Measurements from ENCODE around the gene RNF215. TPM values are rescaled to one million over a fixed set of nuclear protein-coding genes. Genes with fewer than 3 reads are reported as not detected.
"Not testable (repeated sequence)": the region's sequence is repeated elsewhere in the genome, so short reads cannot be mapped to it uniquely, and the experiment has no call there.

The RNF215 gene
- total and polyA plus RNA-seq, 2 of the 13 experiments (the other 11 are each of a cell fraction or from before 2014, with no cell fraction given) = 5.3 to 6.1 TPM

DNA sequence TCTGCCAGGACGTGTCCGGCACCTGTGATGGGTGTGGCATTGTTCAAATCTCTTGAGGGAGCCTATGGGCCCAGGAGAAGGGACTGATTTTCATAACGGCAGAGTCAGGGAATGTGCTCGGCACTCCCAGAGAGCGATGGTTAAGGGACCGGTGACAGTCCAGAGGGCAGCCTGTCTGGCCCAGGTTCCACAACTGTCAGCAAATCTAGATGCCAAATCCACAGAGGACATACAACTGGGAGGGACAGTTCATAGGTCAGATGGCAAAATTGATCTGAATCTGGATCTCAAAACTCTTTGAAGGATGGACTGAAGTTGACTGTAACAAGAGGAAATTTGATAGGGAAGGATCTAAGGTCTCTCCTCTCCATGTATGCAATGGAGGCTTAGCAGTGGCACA is 17.1 kb upstream of the RNF215 start (continued):
- TF ChIP-seq MIER3 (CRISPR knock-in tag; IDR thresholded peaks at IDR 0.05; ENCODE audit: borderline replicate concordance) (no peak), GZF1 (CRISPR knock-in tag; IDR thresholded peaks at IDR 0.05) (no peak), KDM1A (CRISPR knock-in tag; IDR thresholded peaks at IDR 0.05) (no peak), ZNF30 (CRISPR knock-in tag; IDR thresholded peaks at IDR 0.05) (no peak)
- TF ChIP-seq, protein P1, sequence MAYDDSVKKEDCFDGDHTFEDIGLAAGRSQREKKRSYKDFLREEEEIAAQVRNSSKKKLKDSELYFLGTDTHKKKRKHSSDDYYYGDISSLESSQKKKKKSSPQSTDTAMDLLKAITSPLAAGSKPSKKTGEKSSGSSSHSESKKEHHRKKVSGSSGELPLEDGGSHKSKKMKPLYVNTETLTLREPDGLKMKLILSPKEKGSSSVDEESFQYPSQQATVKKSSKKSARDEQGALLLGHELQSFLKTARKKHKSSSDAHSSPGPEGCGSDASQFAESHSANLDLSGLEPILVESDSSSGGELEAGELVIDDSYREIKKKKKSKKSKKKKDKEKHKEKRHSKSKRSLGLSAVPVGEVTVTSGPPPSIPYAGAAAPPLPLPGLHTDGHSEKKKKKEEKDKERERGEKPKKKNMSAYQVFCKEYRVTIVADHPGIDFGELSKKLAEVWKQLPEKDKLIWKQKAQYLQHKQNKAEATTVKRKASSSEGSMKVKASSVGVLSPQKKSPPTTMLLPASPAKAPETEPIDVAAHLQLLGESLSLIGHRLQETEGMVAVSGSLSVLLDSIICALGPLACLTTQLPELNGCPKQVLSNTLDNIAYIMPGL (CRISPR knock-in tag; IDR thresholded peaks at IDR 0.05; ENCODE audit: borderline replicate concordance in 1 of 2, low read depth in 1 of 2) = no peak
- TF ChIP-seq, protein P2, sequence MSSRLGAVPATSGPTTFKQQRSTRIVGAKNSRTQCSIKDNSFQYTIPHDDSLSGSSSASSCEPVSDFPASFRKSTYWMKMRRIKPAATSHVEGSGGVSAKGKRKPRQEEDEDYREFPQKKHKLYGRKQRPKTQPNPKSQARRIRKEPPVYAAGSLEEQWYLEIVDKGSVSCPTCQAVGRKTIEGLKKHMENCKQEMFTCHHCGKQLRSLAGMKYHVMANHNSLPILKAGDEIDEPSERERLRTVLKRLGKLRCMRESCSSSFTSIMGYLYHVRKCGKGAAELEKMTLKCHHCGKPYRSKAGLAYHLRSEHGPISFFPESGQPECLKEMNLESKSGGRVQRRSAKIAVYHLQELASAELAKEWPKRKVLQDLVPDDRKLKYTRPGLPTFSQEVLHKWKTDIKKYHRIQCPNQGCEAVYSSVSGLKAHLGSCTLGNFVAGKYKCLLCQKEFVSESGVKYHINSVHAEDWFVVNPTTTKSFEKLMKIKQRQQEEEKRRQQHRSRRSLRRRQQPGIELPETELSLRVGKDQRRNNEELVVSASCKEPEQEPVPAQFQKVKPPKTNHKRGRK (CRISPR knock-in tag; IDR thresholded peaks at IDR 0.05) = no peak
- TF ChIP-seq, protein P3, sequence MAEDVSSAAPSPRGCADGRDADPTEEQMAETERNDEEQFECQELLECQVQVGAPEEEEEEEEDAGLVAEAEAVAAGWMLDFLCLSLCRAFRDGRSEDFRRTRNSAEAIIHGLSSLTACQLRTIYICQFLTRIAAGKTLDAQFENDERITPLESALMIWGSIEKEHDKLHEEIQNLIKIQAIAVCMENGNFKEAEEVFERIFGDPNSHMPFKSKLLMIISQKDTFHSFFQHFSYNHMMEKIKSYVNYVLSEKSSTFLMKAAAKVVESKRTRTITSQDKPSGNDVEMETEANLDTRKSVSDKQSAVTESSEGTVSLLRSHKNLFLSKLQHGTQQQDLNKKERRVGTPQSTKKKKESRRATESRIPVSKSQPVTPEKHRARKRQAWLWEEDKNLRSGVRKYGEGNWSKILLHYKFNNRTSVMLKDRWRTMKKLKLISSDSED (CRISPR knock-in tag; IDR thresholded peaks at IDR 0.05) = no peak

DNA sequence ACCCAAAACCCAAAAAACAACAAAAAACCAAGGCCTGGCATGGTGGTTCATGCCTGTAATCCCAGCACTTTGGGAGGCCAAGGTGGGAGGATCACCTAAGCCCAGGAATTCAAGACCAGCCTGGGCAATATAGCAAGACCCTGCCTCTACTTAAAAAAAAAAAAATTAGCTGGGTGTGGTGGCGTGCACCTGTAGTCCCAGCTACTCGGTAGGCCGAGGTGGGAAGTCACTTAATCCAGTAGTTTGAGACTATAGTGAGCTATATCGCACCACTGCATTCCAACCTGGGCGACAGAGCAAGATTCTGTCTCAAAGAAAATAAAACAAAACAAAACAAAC is 15.5 kb upstream of the RNF215 start:
- ATAC-seq; H3K4me2 ChIP-seq (ENCODE audit: low read depth, low read length); H3K79me2 ChIP-seq (ENCODE audit: insufficient read depth, low read length); CTCF ChIA-PET (ENCODE audit: low intra/inter-chr PET ratio, low total read pairs); DNase-seq (ENCODE audit: low spot score); H3K4me3 ChIP-seq (replicated peaks in 1 of 3; ENCODE audit: insufficient read depth in 1 of 3, low read depth in 2 of 3, low read length in 3 of 3); BruUV-seq (replicated peaks); H4K20me1 ChIP-seq (ENCODE audit: insufficient read depth, low read length); FAIRE-seq; in situ Hi-C loops (cut with HindIII; ENCODE audit: extremely low pct_ligation_motif_present, low pct_unique_long_range_greater_than_20kb); intact Hi-C loops (cut with micrococcal nuclease; ENCODE audit: unreplicated experiment); H3K27me3 ChIP-seq (ENCODE audit: control insufficient read depth in 1 of 2, insufficient read depth in 2 of 2, low read length in 2 of 2); H3K9me3 ChIP-seq (ENCODE audit: low read length); H3K27ac ChIP-seq (ENCODE audit: extremely low read length, insufficient read depth, low read length); H3K9ac ChIP-seq (ENCODE audit: insufficient read depth, low read depth, low read length); H2AFZ ChIP-seq (ENCODE audit: low read length): not testable (repeated sequence)
- peak; percentile 49; the same call in 1 of the 2 replicates for TF ChIP-seq ZNF121 (CRISPR knock-in tag; IDR thresholded peaks at IDR 0.05)
- peaks cover 68% of the 10 kb centered on the region for H3K4me1 ChIP-seq (ENCODE audit: insufficient read depth, low read length)
- POLR2A ChIA-PET = interaction anchor here (1.6 to 6.5 kb wide), 2 partner anchors 20 to 112 kb away, joined by 6 to 65 read pairs; no protein-coding TSS in a partner anchor
- 93% methylated on average over 5 of the region's 5 CpGs for WGBS (ENCODE audit: low lambda C conversion rate)
- peaks cover 6 to 13% of the 10 kb centered on the region in 2 experiments; a peak in 4 of 5 replicates for H3K36me3 ChIP-seq (replicated peaks in 1 of 2; ENCODE audit: control insufficient read depth in 1 of 2, insufficient read depth in 2 of 2, low read length in 2 of 2)
